ENCODE measurements around the gene WDR33. TPM values are rescaled to one million over a fixed set of nuclear protein-coding genes. Genes with fewer than 3 reads are reported as not detected.
"Not testable (repeated sequence)": the region's sequence is repeated elsewhere in the genome, so short reads cannot be mapped to it uniquely, and the experiment has no call there.

Gene WDR33
- total RNA-seq, 6 donors from 2014 or later, result 33.7 to 76.3 (median 47.5) TPM

DNA sequence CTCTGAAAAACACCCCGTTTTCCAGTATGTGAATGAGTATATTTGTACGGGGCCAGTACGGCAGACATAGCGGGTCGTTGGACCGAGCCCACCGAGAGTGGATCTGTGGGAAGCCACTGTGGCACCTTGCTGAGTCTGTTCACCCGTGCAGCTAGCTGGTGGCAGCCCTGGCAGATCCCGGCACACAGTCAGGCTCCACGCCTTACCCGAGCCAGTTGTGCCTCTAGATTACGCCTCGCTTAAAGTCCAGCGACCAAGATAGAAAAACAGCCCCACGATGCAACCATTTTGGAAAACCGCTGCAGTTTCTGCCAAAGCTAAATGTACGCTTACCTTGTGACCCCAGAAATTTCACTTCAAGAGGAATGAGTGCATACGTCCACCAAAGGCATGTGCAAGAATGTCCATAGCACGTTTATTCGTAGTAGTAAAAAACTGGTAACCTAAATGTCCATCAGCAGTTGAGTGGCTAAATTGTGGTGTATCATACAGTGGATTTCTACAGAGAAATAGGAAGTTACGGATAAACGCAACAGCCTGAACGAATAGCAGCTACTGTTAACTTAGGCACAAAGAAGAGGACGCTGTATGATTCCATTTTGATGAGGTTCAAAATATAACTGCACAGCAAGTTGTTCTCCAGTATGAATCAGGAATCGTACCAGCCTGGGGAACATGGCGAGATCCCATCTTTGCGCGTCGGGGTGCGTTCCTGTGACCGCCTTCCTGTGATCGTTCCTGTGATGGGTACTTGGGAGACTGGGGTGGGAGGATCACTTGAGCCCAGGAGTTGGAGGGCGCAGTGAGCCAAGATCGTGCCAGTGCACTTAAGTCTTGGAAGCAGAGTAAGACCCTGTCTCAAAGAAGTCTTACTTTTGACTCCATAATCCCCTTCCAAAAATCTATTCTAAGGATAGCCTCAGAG is 688 bp upstream of the WDR33 start:
- Histone ChIP-seq H3K36me3 (no peaks in the 10 kb centered on the region), H3K4me1 (peaks cover 23 to 33% (median 30%) of the 10 kb centered on the region in 4 donors), H3K27ac (peak overlapping the region; percentile 92 to 96 (median 93)), H3K9me3 (no peaks in the 10 kb centered on the region), H3K27me3 (no peaks in the 10 kb centered on the region), H3K4me3 (peak overlapping the region; percentile 56 to 85 (median 62))
- TF ChIP-seq EP300 (IDR thresholded peaks at IDR 0.05) (no peak), POLR2A (IDR thresholded peaks at IDR 0.05) (peak in 1 of 4 donors; percentile 29), POLR2AphosphoS5 (IDR thresholded peaks at IDR 0.05) (no peak), CTCF (IDR thresholded peaks at IDR 0.05) (peak in 1 of 6 experiments; percentile 4)
- ATAC-seq (ENCODE audit: low FRiP score in 2 of 2) (peak in 1 of 2 donors; percentile 64), DNase-seq (peak in 1 of 2 donors; percentile 61)
- WGBS, 2 donors, result 40 to 56% methylated on average over 26 to 34 of the region's 34 CpGs

DNA sequence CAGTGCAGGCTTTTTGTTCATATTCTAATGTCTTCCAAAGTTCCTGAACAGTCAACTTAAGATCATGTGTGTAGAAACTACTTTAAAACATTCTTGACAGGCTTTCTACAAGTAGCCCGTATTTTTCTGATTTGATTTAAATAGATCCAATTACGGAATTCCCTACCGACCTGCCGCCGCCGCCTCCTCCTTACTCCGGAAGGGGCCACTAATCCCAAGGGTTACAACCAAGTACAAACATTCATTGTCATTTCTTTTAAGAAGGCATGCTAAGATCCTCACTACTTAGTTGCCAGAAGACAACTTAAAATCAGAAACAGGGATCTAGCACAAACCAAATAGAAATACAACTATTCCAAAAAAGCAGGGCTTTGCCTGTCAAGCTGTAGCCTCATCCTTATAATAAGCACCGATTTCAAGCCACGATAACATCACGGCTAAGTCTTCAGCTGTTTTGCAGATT is 784 bp downstream of the WDR33 start:
- Histone ChIP-seq H3K4me1 (peaks cover 37 to 44% (median 43%) of the 10 kb centered on the region in 4 donors), H3K9me3 (no peaks in the 10 kb centered on the region), H3K4me3 (peak overlapping the region; percentile 56 to 85 (median 62)), H3K27me3 (no peaks in the 10 kb centered on the region), H3K36me3 (no peaks in the 10 kb centered on the region), H3K27ac (peak overlapping the region; percentile 92 to 96 (median 93))
- no peak for TF ChIP-seq POLR2A (IDR thresholded peaks at IDR 0.05)
- TF ChIP-seq CTCF (IDR thresholded peaks at IDR 0.05), result no peak
- TF ChIP-seq EP300 (IDR thresholded peaks at IDR 0.05), result no peak
- TF ChIP-seq POLR2AphosphoS5 (IDR thresholded peaks at IDR 0.05), result no peak
- ATAC-seq (ENCODE audit: low FRiP score in 2 of 2), result no peak
- WGBS, 2 donors, result 0 to 1% methylated on average over 10 of the region's 10 CpGs
- peak in 1 of 2 donors; percentile 26 for DNase-seq

- Histone ChIP-seq H3K9me3 (no peaks in the 10 kb centered on the region), H3K27ac (no peak overlapping the region), H3K4me3 (no peak overlapping the region), H3K4me1 (peaks cover 41 to 62% (median 47%) of the 10 kb centered on the region in 4 donors), H3K36me3 (no peaks in the 10 kb centered on the region), H3K27me3 (no peaks in the 10 kb centered on the region)
- ATAC-seq (ENCODE audit: low FRiP score in 2 of 2) (no peak), DNase-seq (no peak)
- TF ChIP-seq CTCF (IDR thresholded peaks at IDR 0.05) (no peak), POLR2AphosphoS5 (IDR thresholded peaks at IDR 0.05) (no peak), EP300 (IDR thresholded peaks at IDR 0.05) (no peak), POLR2A (IDR thresholded peaks at IDR 0.05) (no peak)
- 79 to 87% methylated on average over 3 of the region's 3 CpGs for WGBS, 2 donors
These were observed 3.2 kb downstream of the WDR33 start for GRCh38 chr2:127807678-127808353.

GRCh38 chr2:127806860-127807259 is 4.1 kb downstream of the WDR33 start:
- not testable (repeated sequence) for H3K27ac ChIP-seq; H3K4me3 ChIP-seq; H3K9me3 ChIP-seq; ATAC-seq (ENCODE audit: low FRiP score in 2 of 2); H3K36me3 ChIP-seq; H3K27me3 ChIP-seq
- WGBS, 2 donors, result 68 to 69% methylated on average over 6 of the region's 6 CpGs
- peaks cover 41 to 67% (median 47%) of the 10 kb centered on the region in 4 donors for H3K4me1 ChIP-seq
- DNase-seq, result peak in 1 of 2 donors; percentile 45

DNA sequence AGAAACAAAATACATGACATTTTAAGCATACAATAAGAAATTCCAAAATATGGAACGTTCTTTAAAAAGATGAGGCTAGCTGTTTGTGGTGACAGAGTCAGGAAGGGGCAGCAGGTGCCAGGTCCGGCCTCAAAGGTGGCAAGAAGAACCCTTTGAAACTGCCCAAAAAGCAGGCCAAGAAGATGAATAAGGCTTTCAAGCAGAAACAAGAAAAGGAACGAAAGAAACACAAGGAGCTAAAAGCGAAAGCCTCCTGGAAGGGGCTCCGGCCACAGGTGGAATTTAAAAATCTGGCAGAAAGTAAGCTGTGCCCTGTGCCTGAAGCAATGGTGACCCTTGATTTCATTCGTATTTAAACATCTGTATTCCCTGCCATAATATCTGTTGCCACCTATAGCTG is 5.5 kb downstream of the WDR33 start:
- no peaks in the 10 kb centered on the region for H3K9me3 ChIP-seq
- no peak for ATAC-seq (ENCODE audit: low FRiP score in 2 of 2)
- no peak overlapping the region for H3K4me3 ChIP-seq
- TF ChIP-seq CTCF (IDR thresholded peaks at IDR 0.05), result no peak
- no peak for TF ChIP-seq POLR2A (IDR thresholded peaks at IDR 0.05)
- TF ChIP-seq EP300 (IDR thresholded peaks at IDR 0.05), result no peak
- TF ChIP-seq POLR2AphosphoS5 (IDR thresholded peaks at IDR 0.05), result no peak
- 83% methylated on average over 6 of the region's 6 CpGs for WGBS, 2 donors
- H3K36me3 ChIP-seq, result peaks cover 0 to 3% (median 0%) of the 10 kb centered on the region in 4 donors
- no peaks in the 10 kb centered on the region for H3K27me3 ChIP-seq
- DNase-seq, result no peak
- H3K4me1 ChIP-seq, result peaks cover 41 to 67% (median 47%) of the 10 kb centered on the region in 4 donors
- H3K27ac ChIP-seq, result no peak overlapping the region
